Colonic mucosa (tissue), 4 donors: ENCODE measurements around the gene IL1RL2. TPM values are rescaled to one million over a fixed set of nuclear protein-coding genes. Genes with fewer than 3 reads are reported as not detected.

ENCODE experiments used
- DNase-seq: peaks from one replicate; pipeline ENCODE4 v3.0.0-alpha.2; 2020
- H3K27ac ChIP-seq: fragments of 200-600 bp; one replicate; pipeline ENCODE4 v1.8.0; 2021
- H3K27me3 ChIP-seq: fragments of 200-600 bp; one replicate; pipeline ENCODE4 v1.8.0; 2021
- H3K36me3 ChIP-seq: fragments of 200-600 bp; one replicate; pipeline ENCODE4 v1.8.0; 2021
- H3K4me1 ChIP-seq: fragments of 200-600 bp; one replicate; pipeline ENCODE4 v1.8.0; 2021; ENCODE audit warnings: mild to moderate bottlenecking
- H3K4me3 ChIP-seq: fragments of 200-600 bp; one replicate; pipeline ENCODE4 v1.8.0; 2021
- H3K9ac ChIP-seq, 2 donors: one replicate each; pipeline ENCODE4 v1.7.0; 2013; ENCODE audit warnings: control low read depth in 2 of 2, low read depth in 2 of 2, low read length in 2 of 2
- H3K9me3 ChIP-seq: fragments of 200-600 bp; one replicate; pipeline ENCODE4 v1.8.0; 2021
- intact Hi-C: fragments of 100-400 bp; cut with DNase I; formaldehyde crosslinking; loops from one replicate; pipeline ENCODE4 v1.14.1; 2022
- total RNA-seq, 2 donors: library from RNA; stranded (reverse); fragmentation: NEBNext Ultra II Directional in 1 of 2; extraction: Animal tissue kit (Norgen Biotek cat#: 25700) in 1 of 2; gene quantifications; one replicate each; pipeline ENCODE4 v1.2.1, GENCODE V29; 2021
- TF ChIP-seq, protein P1 (sequence below): fragments of 200-600 bp; IDR thresholded peaks from one replicate; pipeline ENCODE4 v1.8.0; 2022; ENCODE audit warnings: antibody characterized with exemption, mild to moderate bottlenecking
- donor health status: healthy.
- donor health status: DM: no; HTN: no; CAD: no.
- donor health status: DM: no; HTN: no; CAD: no.

IL1RL2 gene
- total RNA-seq, 2 donors from 2014 or later: 1.9 to 2.8 TPM

DNA sequence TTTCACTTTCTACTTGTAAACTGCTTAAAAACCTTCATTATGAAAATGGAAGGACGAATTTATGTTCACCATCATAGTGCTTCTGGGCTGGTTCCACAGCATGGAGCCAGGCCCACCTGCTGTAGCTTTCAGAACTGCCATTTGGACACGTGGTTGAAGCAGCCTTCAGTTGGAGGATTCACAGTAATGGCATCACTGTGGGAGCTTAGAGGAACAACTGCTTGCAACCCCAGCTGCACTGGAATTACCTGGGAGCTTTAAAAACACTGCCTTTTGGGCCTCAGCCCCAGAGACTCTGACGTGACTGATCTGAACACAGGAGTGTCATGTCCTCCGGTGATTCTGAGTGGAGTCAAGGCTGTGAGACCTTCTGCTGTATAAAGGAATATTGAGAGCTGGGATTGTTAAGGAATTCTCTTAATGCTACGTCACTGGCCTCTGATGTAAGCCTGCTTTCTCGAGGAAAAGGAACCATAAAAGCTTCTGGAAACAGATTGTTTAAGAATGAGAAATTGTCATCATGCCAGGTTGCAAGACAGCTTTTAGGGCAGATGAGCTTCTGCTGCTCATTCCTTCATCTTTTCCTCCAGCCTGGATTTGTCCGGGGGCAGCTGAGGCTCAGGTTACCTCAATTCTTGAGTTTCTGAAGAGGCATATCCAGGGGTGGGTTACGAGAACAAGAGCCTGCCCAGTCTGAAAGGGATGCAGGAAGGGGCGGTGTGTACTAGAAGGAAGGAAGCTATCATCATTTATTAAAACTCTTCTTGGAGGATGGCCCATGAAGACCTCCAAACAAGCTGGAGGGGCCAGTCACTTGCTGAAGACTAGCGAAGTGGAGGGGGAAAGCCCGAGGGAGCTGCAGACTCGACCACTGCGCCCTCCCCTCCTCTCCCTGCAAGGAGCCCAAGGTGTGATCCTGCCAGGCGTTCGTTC, 45.5 kb upstream of the IL1RL2 start:
- H3K9ac ChIP-seq: peak overlapping the region in 1 of 2 donors; percentile 9
- no peaks in the 10 kb centered on the region for H3K9me3 ChIP-seq
- peak overlapping the region; percentile 59 for H3K27ac ChIP-seq
- TF ChIP-seq, protein P1, sequence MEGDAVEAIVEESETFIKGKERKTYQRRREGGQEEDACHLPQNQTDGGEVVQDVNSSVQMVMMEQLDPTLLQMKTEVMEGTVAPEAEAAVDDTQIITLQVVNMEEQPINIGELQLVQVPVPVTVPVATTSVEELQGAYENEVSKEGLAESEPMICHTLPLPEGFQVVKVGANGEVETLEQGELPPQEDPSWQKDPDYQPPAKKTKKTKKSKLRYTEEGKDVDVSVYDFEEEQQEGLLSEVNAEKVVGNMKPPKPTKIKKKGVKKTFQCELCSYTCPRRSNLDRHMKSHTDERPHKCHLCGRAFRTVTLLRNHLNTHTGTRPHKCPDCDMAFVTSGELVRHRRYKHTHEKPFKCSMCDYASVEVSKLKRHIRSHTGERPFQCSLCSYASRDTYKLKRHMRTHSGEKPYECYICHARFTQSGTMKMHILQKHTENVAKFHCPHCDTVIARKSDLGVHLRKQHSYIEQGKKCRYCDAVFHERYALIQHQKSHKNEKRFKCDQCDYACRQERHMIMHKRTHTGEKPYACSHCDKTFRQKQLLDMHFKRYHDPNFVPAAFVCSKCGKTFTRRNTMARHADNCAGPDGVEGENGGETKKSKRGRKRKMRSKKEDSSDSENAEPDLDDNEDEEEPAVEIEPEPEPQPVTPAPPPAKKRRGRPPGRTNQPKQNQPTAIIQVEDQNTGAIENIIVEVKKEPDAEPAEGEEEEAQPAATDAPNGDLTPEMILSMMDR: no peak
- no peak overlapping the region for H3K4me3 ChIP-seq
- intact Hi-C loops: no loop called here
- DNase-seq: no peak
- H3K36me3 ChIP-seq: no peaks in the 10 kb centered on the region
- no peaks in the 10 kb centered on the region for H3K4me1 ChIP-seq
- H3K27me3 ChIP-seq: no peaks in the 10 kb centered on the region

DNA sequence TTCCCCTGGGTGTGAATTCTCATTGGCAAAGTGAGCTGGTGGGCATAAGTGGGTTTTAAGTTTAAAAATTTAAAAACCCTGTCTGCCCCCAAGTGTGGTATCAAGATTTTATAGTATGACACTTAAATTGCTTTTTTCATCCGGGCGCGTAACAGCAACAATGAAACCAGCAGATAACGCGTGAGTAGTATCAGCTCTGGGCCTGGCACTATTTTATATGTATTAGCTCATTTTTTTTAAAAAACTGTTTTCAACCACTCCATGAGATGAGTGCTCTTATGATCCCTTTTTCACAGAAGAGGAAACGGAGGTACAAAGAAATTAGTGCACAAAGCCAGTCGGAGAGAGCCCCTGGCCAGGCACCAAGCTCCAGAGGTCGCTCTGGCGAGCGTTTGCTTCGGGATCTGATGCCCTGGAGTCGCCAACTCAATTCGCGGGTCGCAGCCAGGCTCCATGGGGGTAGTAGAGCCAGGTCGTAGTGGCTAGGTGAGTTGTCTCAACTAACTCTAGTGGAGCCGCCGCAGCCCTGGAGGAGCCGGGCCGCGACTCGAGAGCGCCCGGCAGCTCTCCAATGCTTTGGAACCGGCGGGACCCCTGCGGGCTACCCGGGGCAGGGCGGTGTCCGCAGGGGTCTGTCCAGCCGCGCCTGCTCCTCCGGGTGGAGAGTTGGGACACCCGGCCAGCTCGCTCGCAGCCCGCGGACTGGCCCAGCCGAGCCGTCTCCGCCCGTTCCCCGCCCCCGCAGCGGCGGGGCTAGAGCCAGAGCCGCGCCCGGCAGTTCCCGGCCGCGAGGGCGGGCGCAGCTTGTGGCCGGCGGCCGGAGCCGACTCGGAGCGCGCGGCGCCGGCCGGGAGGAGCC, 44.6 kb upstream of the IL1RL2 start, which contains the start of gene IL1R1:
Gene IL1R1, plus strand, starts transcription at position 777 of the 859 bp plus-strand sequence. CDS start 14,979 bp downstream, outside the sequence.
- Histone ChIP-seq H3K36me3 (no peaks in the 10 kb centered on the region), H3K27me3 (no peaks in the 10 kb centered on the region), H3K4me3 (peak within 1 kb of the TSS; percentile 63), H3K4me1 (no peaks in the 10 kb centered on the region), H3K9ac (peak within 1 kb of the TSS; percentile 85 to 87), H3K9me3 (no peaks in the 10 kb centered on the region), H3K27ac (peak within 1 kb of the TSS; percentile 73)
- DNase-seq: peak; percentile 79
- intact Hi-C loops: no loop called here
- TF ChIP-seq, protein P1: no peak

DNA sequence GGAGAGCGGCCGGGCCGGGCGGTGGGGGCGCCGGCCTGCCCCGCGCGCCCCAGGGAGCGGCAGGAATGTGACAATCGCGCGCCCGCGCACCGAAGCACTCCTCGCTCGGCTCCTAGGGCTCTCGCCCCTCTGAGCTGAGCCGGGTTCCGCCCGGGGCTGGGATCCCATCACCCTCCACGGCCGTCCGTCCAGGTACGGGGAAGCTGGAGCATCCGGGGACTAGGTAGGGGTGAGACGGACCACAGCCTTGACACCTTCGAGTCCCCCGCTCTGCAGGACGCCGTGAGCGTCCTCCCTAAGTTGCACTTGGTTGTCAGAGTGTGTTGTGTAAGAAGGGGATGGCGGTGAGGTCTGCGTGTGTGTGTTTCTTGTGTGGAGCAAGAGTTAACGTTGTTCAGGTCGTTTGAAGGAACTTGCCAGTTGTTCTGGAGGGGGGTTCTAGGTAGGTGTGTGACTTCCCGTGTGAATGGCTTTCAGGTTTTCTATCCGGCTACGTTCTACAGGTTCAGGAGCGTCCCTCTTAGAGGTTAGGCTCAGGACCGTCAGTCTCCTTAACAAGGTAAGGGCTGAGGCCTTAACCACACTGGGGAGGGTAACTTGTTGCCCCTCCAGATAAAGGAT, 43.9 kb upstream of the IL1RL2 start:
- H3K4me3 ChIP-seq: peak overlapping the region; percentile 63
- no peaks in the 10 kb centered on the region for H3K9me3 ChIP-seq
- H3K27ac ChIP-seq: peak overlapping the region; percentile 73
- peak overlapping the region; percentile 85 to 87 for H3K9ac ChIP-seq
- H3K4me1 ChIP-seq: no peaks in the 10 kb centered on the region
- DNase-seq: no peak
- H3K27me3 ChIP-seq: no peaks in the 10 kb centered on the region
- TF ChIP-seq, protein P1: no peak
- intact Hi-C loops: no loop called here
- no peaks in the 10 kb centered on the region for H3K36me3 ChIP-seq

DNA sequence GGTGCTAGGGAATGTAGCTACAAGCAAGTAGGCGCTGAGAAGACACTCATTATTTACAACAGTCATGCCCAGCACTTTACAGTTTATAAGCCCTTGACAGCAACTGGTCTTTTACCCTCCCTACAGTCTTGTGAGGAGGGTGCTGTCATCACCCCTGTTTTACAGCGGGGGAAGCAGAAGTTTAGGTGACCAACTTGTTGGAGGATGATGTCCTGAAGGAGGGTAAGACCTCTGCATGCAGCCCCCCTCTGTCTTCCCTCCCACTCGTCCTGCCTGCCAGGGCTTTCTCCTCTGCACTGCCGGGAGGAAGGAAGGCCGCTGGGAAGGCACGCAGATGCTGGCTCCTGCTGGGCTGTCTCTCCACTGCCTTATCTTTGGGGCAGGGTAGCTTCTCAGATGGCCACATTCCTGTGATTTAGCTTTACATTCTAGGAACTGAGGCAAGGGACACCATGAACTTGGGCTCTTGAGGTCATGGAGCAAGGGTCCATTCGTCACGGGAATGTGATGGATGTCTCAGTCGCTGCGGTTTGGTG, 43.3 kb upstream of the IL1RL2 start:
- H3K27me3 ChIP-seq: no peaks in the 10 kb centered on the region
- H3K4me3 ChIP-seq: peak overlapping the region; percentile 63
- H3K9ac ChIP-seq: peak overlapping the region; percentile 85 to 87
- intact Hi-C loops: no loop called here
- peak overlapping the region; percentile 73 for H3K27ac ChIP-seq
- no peaks in the 10 kb centered on the region for H3K36me3 ChIP-seq
- TF ChIP-seq, protein P1: no peak
- H3K4me1 ChIP-seq: no peaks in the 10 kb centered on the region
- no peaks in the 10 kb centered on the region for H3K9me3 ChIP-seq
- DNase-seq: no peak

DNA sequence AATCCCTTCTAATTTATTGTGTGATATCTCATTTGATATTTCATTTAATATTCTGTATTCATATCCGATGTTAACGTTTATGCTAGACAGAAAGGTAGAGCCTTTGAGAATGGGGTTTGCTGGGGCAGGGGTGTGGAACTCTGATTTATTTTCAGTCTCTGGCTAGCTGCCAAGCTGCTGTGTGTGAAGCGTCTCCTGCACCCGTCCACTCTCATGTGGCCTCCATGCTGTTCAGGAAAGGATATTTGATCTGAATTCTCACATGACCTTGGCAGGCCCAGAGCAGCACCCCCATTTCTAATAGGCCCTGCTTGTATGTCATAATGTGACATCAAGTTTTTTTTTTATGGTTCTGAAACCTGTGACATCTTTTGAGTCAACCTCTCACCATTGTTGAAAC, 42.7 kb upstream of the IL1RL2 start:
- no peaks in the 10 kb centered on the region for H3K36me3 ChIP-seq
- peak overlapping the region; percentile 73 for H3K27ac ChIP-seq
- peak overlapping the region in 1 of 2 donors; percentile 87 for H3K9ac ChIP-seq
- peak overlapping the region; percentile 63 for H3K4me3 ChIP-seq
- H3K4me1 ChIP-seq: no peaks in the 10 kb centered on the region
- intact Hi-C loops: no loop called here
- no peaks in the 10 kb centered on the region for H3K9me3 ChIP-seq
- H3K27me3 ChIP-seq: no peaks in the 10 kb centered on the region
- TF ChIP-seq, protein P1: no peak
- no peak for DNase-seq
